Astrocyte of the spinal cord (primary cell): ENCODE measurements around the gene IL10.

Experiments
- DNase-seq: peaks from one replicate; pipeline ENCODE4 v3.0.0; 2011; ENCODE audit warnings: low read depth, low spot score
- H3K4me3 ChIP-seq: 2 replicates; pipeline ENCODE4 v1.5.1; 2011; ENCODE audit warnings: low read depth, mild to moderate bottlenecking, low read length, moderate library complexity
- in situ Hi-C: cut with HindIII; loops from 2 replicates; pipeline ENCODE4 v1.10.0; 2017; ENCODE audit warnings: low sequenced_read_pairs
- TF ChIP-seq, protein P1 (sequence below): IDR thresholded peaks from 2 replicates; pipeline ENCODE4 v1.5.1; 2012; ENCODE audit warnings: low read depth, mild to moderate bottlenecking, low read length, inconsistent platforms

Gene IL10

DNA sequence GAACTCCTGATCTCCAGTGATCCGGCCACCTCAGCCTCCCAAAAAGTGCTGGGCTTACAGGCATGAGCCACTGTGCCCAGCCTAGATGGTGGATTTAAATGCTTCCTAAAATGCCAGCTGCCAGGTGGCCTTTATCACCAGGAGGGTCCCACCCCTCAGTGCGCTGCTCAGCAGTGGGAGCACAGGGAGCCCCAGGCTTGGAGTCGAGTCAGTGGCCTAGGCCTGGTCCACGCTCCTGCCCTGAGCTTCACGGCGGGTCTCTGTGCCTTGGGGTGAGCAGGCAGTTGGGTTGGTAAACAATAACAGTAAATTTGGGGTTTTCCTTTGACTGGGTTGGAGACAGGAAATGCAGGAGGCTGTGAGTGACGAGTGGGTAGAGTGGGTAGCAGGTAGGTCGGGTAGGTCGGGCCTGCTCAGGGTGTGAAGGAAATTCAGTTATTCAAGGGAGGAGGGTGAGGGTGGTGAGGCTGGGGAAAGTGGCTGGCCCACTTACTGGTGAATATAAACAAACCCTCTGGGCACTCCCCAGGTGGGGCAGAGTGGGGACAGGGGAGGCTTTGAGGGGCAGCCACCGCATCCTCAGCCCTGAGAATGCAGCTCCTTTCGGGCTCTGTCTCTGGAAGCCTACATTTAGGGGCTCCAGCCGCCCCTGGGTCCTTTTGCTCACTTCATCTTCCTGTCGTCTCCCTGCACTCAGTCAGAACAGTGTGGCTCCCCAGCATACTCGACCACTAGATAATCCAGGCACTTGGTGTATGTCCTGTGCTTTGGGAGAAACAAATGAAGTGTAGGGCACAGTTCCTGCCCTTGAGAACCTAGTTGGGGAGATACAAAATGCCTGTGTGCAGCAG, 35.2 kb downstream of the IL10 start:
- TF ChIP-seq, protein P1, sequence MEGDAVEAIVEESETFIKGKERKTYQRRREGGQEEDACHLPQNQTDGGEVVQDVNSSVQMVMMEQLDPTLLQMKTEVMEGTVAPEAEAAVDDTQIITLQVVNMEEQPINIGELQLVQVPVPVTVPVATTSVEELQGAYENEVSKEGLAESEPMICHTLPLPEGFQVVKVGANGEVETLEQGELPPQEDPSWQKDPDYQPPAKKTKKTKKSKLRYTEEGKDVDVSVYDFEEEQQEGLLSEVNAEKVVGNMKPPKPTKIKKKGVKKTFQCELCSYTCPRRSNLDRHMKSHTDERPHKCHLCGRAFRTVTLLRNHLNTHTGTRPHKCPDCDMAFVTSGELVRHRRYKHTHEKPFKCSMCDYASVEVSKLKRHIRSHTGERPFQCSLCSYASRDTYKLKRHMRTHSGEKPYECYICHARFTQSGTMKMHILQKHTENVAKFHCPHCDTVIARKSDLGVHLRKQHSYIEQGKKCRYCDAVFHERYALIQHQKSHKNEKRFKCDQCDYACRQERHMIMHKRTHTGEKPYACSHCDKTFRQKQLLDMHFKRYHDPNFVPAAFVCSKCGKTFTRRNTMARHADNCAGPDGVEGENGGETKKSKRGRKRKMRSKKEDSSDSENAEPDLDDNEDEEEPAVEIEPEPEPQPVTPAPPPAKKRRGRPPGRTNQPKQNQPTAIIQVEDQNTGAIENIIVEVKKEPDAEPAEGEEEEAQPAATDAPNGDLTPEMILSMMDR, result no peak
- no peak overlapping the region for H3K4me3 ChIP-seq
- no peak for DNase-seq
- in situ Hi-C loops, result loop anchor here (25.0 kb wide), 1 partner anchor 100 kb away; the partner anchor contains the start of gene DYRK3

DNA sequence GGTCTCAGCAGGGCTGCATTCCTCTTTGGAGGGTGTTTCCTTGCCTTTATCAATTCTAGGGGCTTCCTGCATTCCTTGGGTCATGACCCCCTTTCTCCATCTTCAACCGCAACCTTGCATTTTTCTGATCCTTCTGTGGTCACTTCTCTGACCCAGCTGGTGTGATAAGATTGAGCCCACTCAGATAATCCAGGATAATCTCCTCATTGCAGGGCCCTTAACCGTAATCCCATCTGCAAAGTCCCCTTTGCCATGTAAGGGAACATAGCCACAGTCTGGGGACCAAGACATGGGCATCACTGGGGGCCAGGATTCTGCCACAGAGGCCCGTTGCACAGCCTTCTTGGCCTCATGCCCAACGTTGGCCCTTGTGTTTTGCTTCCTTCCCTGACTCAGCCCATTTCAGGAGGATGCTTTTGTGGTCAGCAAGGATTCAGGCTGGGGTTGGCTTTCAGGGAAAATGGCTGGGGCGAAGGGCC, 36.7 kb downstream of the IL10 start:
- TF ChIP-seq, protein P1, result no peak
- no peak overlapping the region for H3K4me3 ChIP-seq
- DNase-seq, result peak; percentile 40
- in situ Hi-C loops, result loop anchor here (25.0 kb wide), 1 partner anchor 98 kb away; the partner anchor contains the start of gene DYRK3

DNA sequence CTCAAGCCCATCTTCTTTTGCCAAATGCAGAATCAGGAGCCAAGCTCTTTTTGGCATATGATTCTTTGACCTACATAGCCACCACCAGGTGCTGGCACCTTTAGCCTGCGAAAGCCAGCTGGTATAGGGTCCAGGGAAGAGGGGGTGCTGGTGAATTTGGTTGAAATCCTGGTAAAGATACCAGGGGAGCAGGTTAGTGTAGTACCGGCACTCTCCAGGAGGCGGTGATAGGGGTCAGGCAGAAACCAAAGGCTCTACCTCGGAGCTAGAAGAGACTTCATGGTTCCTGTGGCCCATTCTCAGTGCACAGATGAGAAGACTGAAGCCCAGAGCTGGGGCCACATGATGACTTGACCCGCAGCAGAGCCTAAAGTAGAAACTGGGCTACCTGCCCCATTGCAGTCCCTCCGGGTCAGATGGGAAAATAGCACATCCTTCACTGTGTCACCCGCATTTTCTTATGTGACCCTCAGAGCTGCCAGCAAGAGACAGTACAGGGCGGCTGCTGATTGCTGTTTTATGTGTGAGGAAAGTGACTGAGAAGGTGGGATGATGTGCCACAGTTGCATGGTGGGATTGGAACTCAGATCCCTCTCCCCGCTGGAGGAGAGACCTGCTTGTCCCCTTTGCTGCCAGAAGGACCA, 37.7 kb downstream of the IL10 start:
- TF ChIP-seq, protein P1, result peak; percentile 83
- H3K4me3 ChIP-seq, result no peak overlapping the region
- DNase-seq, result no peak
- in situ Hi-C loops, result loop anchor here (25.0 kb wide), 1 partner anchor 97 kb away; the partner anchor contains the start of gene DYRK3

DNA sequence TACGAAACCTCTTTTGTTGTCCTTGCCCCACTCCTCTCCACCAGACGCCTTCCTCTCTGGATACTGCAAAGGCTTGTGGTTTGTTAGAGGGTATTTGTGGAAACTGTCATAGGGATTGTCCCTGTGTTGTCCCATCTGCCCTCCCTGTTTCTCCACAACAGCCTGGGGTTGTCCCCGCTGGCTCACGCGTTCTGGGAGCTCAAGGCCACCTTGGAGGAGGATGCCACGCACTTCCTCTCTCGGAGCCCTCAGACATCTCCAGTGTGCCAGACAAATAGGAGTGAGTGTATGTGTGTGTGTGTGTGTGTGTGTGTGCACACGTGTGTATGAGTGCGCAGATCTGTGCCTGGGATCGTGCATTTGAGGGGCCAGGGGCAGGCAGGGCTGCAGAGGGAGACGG, 39.3 kb downstream of the IL10 start:
- no peak overlapping the region for H3K4me3 ChIP-seq
- in situ Hi-C loops, result loop anchor here (25.0 kb wide), 1 partner anchor 96 kb away; the partner anchor contains the start of gene DYRK3
- no peak for DNase-seq
- TF ChIP-seq, protein P1, result no peak

DNA sequence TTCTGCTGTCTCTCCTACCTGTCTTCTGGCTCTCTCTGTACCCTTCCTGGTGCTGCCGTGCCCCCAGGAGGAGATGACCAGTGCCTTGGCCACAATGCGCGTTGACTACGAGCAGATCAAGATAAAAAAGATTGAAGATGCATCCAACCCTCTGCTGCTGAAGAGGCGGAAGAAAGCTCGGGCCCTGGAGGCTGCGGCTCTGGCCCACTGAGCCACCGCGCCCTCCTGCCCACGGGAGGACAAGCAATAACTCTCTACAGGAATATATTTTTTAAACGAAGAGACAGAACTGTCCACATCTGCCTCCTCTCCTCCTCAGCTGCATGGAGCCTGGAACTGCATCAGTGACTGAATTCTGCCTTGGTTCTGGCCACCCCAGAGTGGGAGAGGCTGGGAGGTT, 39.8 kb downstream of the IL10 start:
- TF ChIP-seq, protein P1, result no peak
- in situ Hi-C loops, result loop anchor here (25.0 kb wide), 1 partner anchor 95 kb away; the partner anchor contains the start of gene DYRK3
- H3K4me3 ChIP-seq, result no peak overlapping the region
- no peak for DNase-seq

DNA sequence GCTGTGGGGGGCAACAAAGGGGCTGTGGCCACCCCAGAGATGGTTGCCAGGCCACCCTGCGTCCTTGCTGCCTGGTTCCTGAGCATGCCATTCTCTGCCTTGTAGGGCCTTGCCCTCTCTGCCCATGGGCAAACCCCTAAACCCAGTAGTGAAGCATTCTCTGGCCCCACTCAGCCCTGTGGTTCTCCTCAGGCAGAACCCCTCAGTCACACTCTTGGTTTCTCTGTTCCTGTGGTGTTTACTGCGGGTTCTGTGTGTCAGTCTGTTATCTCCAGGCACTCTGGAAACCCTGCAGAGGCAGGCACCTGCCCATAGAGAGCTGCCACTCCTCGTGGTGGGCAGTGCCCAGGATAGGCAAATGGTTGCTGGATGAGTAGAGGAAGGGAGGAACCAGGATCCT, 42.8 kb downstream of the IL10 start:
- in situ Hi-C loops, result loop anchor here (25.0 kb wide), 1 partner anchor 92 kb away; the partner anchor contains the start of gene DYRK3
- DNase-seq, result no peak

More for the DNA sequence above, 42.8 kb downstream of the IL10 start:
- no peak overlapping the region for H3K4me3 ChIP-seq
- TF ChIP-seq, protein P1, result no peak
